Muscle layer of duodenum (tissue), 2 donors: ENCODE results near the gene MYZAP.

Experiments used
- H3K27ac ChIP-seq: one replicate; pipeline ENCODE4 v1.7.0; 2013; ENCODE audit warnings: mild to moderate bottlenecking, low read length
- H3K27me3 ChIP-seq: one replicate; pipeline ENCODE4 v1.7.0; 2013; ENCODE audit warnings: low read depth, mild to moderate bottlenecking, control low read depth, low read length
- H3K36me3 ChIP-seq, 2 donors: one replicate each; pipeline ENCODE4 v1.7.0; 2013; ENCODE audit warnings: low read length in 2 of 2, control low read depth in 1 of 2, mild to moderate bottlenecking in 1 of 2; ENCODE audit not compliant: insufficient read depth in 2 of 2, control insufficient read depth in 1 of 2
- H3K4me1 ChIP-seq, 2 donors: one replicate each; pipeline ENCODE4 v1.7.0; 2013; ENCODE audit warnings: low read length in 2 of 2, mild to moderate bottlenecking in 2 of 2, control low read depth in 1 of 2, moderate library complexity in 1 of 2; ENCODE audit not compliant: insufficient read depth in 2 of 2, control insufficient read depth in 1 of 2
- H3K4me3 ChIP-seq, 2 donors: one replicate each; pipeline ENCODE4 v1.7.0; 2013; ENCODE audit warnings: low read length in 2 of 2, low read depth in 1 of 2, mild to moderate bottlenecking in 1 of 2
- H3K9me3 ChIP-seq, 2 donors: one replicate each; pipeline ENCODE4 v1.7.0; 2013; ENCODE audit warnings: low read length in 2 of 2, control low read depth in 1 of 2, mild to moderate bottlenecking in 1 of 2; ENCODE audit not compliant: control insufficient read depth in 1 of 2
- donor health status: healthy.

The MYZAP gene

GRCh38 chr15:57665194-57665593 is 73.5 kb downstream of the MYZAP start:
- H3K4me3 ChIP-seq, result no peak overlapping the region
- peaks cover 0 to 11% of the 10 kb centered on the region in 2 donors for H3K4me1 ChIP-seq
- H3K27me3 ChIP-seq, result no peaks in the 10 kb centered on the region
- H3K36me3 ChIP-seq, result no peaks in the 10 kb centered on the region
- no peak overlapping the region for H3K27ac ChIP-seq
- H3K9me3 ChIP-seq, result no peaks in the 10 kb centered on the region

GRCh38 chr15:57665939-57666338 is 74.2 kb downstream of the MYZAP start:
- Histone ChIP-seq H3K27ac (no peak overlapping the region), H3K4me3 (no peak overlapping the region), H3K9me3 (no peaks in the 10 kb centered on the region), H3K27me3 (no peaks in the 10 kb centered on the region), H3K4me1 (peaks cover 0 to 11% of the 10 kb centered on the region in 2 donors), H3K36me3 (no peaks in the 10 kb centered on the region)

- Histone ChIP-seq H3K27me3 (no peaks in the 10 kb centered on the region), H3K4me3 (no peak overlapping the region), H3K9me3 (no peaks in the 10 kb centered on the region), H3K4me1 (peaks cover 0 to 11% of the 10 kb centered on the region in 2 donors), H3K36me3 (no peaks in the 10 kb centered on the region), H3K27ac (no peak overlapping the region)
These were observed 75.6 kb downstream of the MYZAP start for GRCh38 chr15:57667171-57667849.

- H3K9me3 ChIP-seq, result no peaks in the 10 kb centered on the region
- no peaks in the 10 kb centered on the region for H3K27me3 ChIP-seq
- H3K4me3 ChIP-seq, result no peak overlapping the region
- no peaks in the 10 kb centered on the region for H3K36me3 ChIP-seq
- H3K27ac ChIP-seq, result no peak overlapping the region
- H3K4me1 ChIP-seq, result peaks cover 0 to 11% of the 10 kb centered on the region in 2 donors
These were observed 76.3 kb downstream of the MYZAP start for GRCh38 chr15:57668016-57668415.

- Histone ChIP-seq H3K36me3 (no peaks in the 10 kb centered on the region), H3K27ac (no peak overlapping the region), H3K4me3 (no peak overlapping the region), H3K4me1 (peaks cover 0 to 11% of the 10 kb centered on the region in 2 donors), H3K27me3 (no peaks in the 10 kb centered on the region), H3K9me3 (no peaks in the 10 kb centered on the region)
These were observed 79.9 kb downstream of the MYZAP start for GRCh38 chr15:57671636-57672035.

- Histone ChIP-seq H3K9me3 (no peaks in the 10 kb centered on the region), H3K36me3 (no peaks in the 10 kb centered on the region), H3K4me3 (no peak overlapping the region), H3K27me3 (no peaks in the 10 kb centered on the region), H3K4me1 (no peaks in the 10 kb centered on the region), H3K27ac (no peak overlapping the region)
These were observed 83.9 kb downstream of the MYZAP start for GRCh38 chr15:57675481-57676181.

GRCh38 chr15:57676585-57676984 is 84.9 kb downstream of the MYZAP start:
- Histone ChIP-seq H3K27ac (no peak overlapping the region), H3K27me3 (no peaks in the 10 kb centered on the region), H3K36me3 (no peaks in the 10 kb centered on the region), H3K4me1 (no peaks in the 10 kb centered on the region), H3K4me3 (no peak overlapping the region), H3K9me3 (no peaks in the 10 kb centered on the region)

- Histone ChIP-seq H3K9me3 (no peaks in the 10 kb centered on the region), H3K4me3 (no peak overlapping the region), H3K36me3 (no peaks in the 10 kb centered on the region), H3K27ac (no peak overlapping the region), H3K27me3 (no peaks in the 10 kb centered on the region), H3K4me1 (no peaks in the 10 kb centered on the region)
These were observed 85.5 kb downstream of the MYZAP start for GRCh38 chr15:57677204-57677603.

GRCh38 chr15:57680021-57680420 is 88.3 kb downstream of the MYZAP start:
- Histone ChIP-seq H3K9me3 (no peaks in the 10 kb centered on the region), H3K27ac (no peak overlapping the region), H3K27me3 (no peaks in the 10 kb centered on the region), H3K36me3 (no peaks in the 10 kb centered on the region), H3K4me1 (no peaks in the 10 kb centered on the region), H3K4me3 (no peak overlapping the region)

- H3K27ac ChIP-seq, result no peak overlapping the region
- no peaks in the 10 kb centered on the region for H3K27me3 ChIP-seq
- no peaks in the 10 kb centered on the region for H3K9me3 ChIP-seq
- no peak overlapping the region for H3K4me3 ChIP-seq
- no peaks in the 10 kb centered on the region for H3K36me3 ChIP-seq
- no peaks in the 10 kb centered on the region for H3K4me1 ChIP-seq
These were observed 89.3 kb downstream of the MYZAP start for GRCh38 chr15:57681011-57681410.

GRCh38 chr15:57683481-57683880 is 91.8 kb downstream of the MYZAP start:
- Histone ChIP-seq H3K27me3 (no peaks in the 10 kb centered on the region), H3K4me1 (no peaks in the 10 kb centered on the region), H3K4me3 (no peak overlapping the region), H3K9me3 (no peaks in the 10 kb centered on the region), H3K27ac (no peak overlapping the region), H3K36me3 (no peaks in the 10 kb centered on the region)
